Stimulated activated CD4-positive, alpha-beta T cell treated with anti-CD3 and anti-CD28 coated beads, Interleukin-4, amount 100 ng/mL, for 4 hours (primary cell): ENCODE results near the gene FALEC.
"Not testable (repeated sequence)": the region's sequence is repeated elsewhere in the genome, so short reads cannot be mapped to it uniquely, and the experiment has no call there.

Experiments used
- DNase-seq, 2 experiments: peaks; one replicate each; pipeline ENCODE4 v3.0.0-alpha.2; 2020

The FALEC gene

GRCh38 chr1:150560576-150561253 lies 45.2 kb downstream of the FALEC start:
- peak; percentile 79 to 81 for DNase-seq

- peak; percentile 53 to 55 for DNase-seq
Observed at GRCh38 chr1:150561254-150561973, 45.9 kb downstream of the FALEC start.

- DNase-seq = peak; percentile 81 to 92
Observed at GRCh38 chr1:150561974-150562445, 46.5 kb downstream of the FALEC start.

GRCh38 chr1:150562446-150563339 lies 47.1 kb downstream of the FALEC start:
- DNase-seq = peak; percentile 52 to 75

- DNase-seq = peak in 1 of 2 experiments; percentile 44
Observed at GRCh38 chr1:150563340-150564038, 47.9 kb downstream of the FALEC start.

- no peak for DNase-seq
Observed at GRCh38 chr1:150564051-150564991, 48.8 kb downstream of the FALEC start.

- DNase-seq = not testable (repeated sequence)
Observed at GRCh38 chr1:150565240-150565991, 49.9 kb downstream of the FALEC start.

GRCh38 chr1:150566589-150567340 lies 51.2 kb downstream of the FALEC start:
- DNase-seq = no peak

GRCh38 chr1:150567341-150567716 lies 51.8 kb downstream of the FALEC start:
- DNase-seq = peak in 1 of 2 experiments; percentile 68

- no peak for DNase-seq
Observed at GRCh38 chr1:150567717-150568593, 52.4 kb downstream of the FALEC start.

GRCh38 chr1:150568594-150568966 lies 53.0 kb downstream of the FALEC start:
- DNase-seq = no peak

GRCh38 chr1:150572918-150573647 lies 57.5 kb downstream of the FALEC start:
- no peak for DNase-seq

GRCh38 chr1:150573648-150574071 lies 58.1 kb downstream of the FALEC start:
- not testable (repeated sequence) for DNase-seq

GRCh38 chr1:150574260-150575071 lies 58.9 kb downstream of the FALEC start:
- DNase-seq = no peak

- DNase-seq = no peak
Observed at GRCh38 chr1:150575072-150575489, 59.5 kb downstream of the FALEC start.

GRCh38 chr1:150575518-150576366 lies 60.2 kb downstream of the FALEC start:
- DNase-seq = no peak
